NCI-H510A (cell line): ENCODE measurements around the gene C3orf18.

Experiments used
- DNase-seq: peaks from one replicate; lab custom pipeline; 2025; lab: John Stamatoyannopoulos, UW

C3orf18 gene

DNA sequence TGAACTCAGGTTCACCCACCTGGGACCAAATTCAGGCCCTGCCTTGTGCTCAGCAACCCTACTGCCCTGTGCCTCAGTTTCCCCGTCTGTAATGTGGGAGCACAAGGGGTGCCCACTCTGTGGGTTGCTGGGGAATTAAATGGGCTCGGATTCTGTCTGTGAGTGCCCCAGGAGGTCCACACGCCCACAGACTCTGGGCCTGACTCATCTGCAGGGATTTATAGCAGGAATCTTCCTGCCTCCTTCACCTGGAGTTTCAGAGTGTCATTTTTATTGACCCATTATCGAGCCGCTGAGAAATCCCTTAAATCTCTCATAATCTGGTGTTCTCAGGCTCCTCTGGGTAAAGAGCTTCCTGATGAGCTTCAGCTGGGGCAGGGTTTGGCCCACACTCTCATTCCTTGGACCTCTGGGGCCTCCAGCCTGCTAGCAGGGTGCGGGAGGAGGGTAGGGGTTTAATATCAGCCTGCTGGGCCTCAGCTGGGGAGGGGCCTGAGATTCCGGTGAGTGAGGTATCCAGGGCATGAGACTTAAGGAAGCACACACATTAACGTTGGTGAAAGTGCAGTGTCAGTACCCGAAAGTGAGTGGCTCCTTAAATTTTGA lies 16.4 kb downstream of the C3orf18 start:
- DNase-seq = no peak

DNA sequence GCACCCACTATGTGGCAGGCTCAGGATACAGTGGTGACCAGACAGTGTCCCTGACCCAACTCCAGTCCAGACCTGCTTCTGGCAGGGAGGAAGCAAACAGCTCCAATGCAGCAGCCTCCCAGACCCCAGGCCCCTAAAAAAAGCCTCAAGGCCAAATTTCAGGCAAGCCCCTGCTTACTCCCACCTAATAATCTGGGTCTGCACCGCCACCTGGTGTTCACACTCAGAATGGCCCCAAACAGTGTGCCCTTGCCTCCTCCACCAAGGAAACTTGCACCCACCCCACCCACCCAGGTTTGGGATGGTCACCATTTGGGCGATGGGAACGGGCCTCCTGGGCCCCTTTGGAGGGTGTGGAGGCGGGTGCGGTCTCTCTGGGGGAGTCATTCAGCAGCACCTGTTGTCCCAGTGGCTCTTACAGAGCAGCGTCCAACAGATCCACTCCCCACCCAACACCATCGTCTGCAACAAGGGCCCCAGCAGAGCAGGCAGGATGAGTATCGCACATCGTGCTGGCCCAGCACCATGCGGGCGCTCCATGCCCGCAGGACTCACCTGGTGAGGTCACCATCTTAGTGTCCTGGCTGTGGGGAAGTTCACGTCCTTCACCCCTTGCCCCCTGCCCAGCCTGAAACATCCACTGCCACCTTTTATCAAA lies 17.3 kb downstream of the C3orf18 start:
- DNase-seq = no peak

DNA sequence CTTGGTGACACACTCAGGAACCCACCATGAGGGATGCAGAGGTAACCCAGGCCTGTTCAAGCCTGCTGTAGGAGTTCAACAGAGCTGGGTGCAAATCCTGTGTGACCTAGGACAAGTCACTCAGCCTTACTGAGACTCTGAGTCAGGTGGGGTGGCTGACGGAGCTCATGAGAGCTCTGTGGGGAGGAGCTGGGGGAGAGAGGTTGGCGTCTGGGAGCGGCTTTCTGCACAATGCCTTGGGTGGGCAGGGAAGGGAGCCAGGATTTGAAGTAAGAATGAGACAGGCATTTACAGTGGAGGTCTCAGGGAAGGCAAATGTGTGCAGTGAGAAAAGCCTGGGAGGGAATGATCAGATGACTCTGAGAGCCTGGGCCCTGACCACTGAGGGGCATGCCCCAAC lies 18.3 kb downstream of the C3orf18 start:
- no peak for DNase-seq

DNA sequence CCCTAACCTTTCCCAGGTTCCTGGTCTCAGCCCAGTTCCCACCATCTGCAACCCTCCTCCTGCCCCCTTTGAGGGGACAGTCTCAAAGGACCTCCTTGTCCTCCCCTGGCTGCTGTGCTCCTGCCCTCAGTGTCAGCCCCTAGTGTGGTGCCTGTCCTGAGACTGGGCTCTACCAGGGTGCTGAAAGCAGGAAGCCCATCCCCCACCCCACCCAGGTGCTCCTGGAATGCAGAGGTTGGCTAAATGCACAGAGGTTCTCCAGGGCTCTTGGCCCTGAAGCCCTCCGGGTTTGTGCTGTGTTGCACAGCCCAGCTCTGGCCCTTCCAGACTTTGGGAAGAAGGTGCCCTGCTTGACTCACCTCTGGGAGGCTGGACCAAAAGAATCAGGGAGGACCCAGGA lies 21.8 kb downstream of the C3orf18 start:
- no peak for DNase-seq

DNA sequence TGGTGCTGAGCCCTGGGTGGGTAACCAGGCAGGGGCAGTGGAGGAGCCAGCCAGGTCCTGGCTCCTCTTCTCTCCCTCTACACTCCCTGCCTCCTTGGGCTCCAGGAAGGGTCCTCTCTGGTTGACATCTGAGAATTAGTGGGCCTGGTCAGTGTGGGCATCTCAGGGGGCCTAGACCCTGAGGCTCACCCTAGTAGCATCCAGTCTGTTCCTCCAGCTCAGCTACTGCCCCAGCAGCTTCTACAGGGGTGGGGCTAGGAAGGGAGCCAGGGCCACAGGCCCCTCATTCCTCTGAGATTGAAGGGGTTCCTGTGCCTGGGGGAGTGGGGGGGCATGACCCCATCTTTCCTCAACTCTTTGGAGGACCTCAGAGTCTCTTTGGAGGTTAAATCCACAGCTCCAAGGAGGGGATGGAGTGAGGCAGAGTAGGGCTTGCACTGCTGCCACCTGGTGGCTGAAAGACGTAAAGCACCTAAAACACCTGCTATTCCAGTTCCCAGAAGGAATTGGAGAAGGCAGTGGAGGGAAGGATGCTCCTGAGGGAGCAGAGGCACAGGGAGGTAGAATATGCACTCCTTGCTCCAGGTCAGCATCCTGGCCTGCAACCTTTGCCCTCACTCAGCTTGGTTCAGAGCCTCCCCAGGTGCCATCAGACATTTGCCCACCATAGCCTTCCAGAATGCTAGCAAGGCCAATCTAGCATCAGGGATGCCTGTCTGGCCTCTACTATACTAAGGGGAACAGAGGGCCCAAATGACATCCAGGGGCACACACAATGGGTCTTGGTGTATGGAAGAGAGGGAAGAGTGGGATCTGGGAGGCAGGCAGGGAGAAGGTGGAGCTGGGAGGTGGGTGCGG lies 25.1 kb downstream of the C3orf18 start:
- DNase-seq = no peak

DNA sequence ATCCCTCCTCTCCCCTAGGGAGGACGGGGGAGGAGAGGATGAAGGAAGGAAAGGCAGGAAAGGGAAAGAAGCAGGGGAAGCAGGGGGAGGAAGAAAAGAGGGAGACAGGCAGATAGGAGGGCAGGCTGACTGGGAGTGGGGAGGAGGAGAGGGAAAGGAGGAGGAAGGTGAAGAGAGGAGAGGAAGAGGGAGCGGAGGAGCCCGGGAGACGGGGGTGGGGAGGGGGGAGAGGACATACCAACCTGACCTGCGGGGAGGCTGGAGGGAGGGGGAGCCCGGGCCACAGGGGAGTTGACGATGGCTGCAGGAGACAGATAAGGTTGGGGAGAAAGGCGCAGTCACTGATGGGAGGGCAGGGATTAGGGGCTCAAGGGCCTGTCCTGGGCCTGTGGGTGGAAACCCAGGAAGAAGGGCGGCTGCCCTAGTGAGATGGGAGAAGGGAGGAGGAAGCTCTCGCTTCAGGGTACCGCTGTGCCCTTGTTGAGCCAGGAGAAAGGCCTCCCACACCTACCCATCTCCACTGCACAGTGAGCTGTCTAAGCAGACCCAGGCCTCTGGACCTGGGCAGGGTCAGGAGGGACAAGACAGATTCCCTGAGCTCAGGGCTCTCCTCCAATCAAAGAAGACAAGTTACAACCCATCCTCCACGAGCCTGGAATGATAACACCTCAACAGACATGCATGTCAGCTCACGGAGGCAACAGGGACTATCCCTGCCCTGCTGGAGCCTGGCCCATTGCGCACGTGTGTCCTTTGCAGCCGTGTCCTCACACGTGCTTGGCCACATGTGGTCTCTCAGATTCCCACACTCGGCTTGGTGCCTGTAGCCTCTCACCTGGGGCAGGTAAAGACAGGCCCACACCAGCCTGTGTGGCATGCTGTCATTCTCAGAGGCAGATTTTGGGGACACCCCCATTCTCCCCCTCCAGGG lies 27.9 kb downstream of the C3orf18 start:
- no peak for DNase-seq

DNA sequence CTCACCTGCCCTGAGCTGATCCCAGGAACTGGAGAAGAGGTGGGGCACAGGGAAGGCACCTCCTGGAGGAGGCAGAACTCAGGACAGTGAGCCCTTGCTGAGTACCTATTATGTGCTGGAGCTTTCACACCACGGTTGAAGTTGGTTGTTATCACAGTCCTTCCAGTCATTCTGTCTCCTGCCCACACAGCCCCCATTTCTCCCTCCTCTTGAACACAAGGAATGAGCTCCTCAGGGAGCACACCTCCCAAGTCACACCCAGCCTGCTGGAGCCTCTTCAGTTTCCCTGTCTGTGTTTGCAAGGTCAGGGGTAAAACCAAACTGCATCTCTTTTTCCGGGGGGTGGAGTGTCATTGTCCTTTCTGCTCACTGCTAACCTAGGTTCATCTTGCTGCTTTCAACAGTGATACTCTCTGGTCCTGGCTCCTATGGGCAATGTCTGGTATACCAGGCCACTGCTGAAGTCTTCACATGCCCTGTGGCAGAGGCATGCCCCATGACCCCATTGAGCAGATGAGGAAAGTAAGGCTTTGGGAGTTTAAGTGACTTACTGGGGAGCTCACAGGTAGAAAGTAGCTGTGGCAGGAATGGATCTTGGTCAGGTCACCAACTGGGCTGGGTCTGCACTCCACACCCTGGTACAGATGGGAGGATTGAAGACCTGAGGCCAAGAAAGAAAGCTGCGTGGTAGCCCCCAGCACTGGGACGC lies 30.0 kb downstream of the C3orf18 start:
- no peak for DNase-seq

DNA sequence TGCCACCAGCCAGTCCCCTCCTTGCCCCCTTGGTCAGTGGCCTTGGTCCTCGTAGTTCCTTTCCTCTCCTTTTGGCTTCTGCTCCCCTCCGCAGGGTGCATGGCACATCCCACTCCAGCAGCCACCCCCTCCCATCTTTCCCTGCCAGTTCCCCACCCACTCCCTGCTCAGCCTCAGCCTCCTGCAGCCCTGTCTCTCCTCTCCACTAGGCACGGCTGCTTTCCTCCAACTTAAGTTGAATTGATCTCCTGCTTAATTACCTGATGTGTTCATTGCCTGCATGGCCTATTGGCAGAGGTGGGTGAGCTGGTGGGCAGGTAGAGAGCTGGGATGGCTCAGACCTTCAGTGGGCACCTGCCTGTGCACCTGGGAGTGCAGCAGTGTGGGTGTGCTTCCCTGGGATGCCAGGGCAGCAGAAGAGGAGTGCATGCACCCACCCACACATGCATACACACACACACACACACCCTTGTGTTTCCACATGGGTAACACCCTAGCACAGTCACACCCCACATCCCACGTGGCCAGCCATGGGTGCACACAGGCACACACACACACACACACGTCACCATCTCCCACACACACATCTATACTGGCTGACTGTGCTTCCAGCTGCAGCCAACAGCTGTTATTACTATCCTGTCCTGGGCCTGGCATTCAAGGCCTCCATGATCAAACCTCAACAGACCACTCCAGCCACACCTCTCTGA lies 30.9 kb downstream of the C3orf18 start:
- DNase-seq = no peak

DNA sequence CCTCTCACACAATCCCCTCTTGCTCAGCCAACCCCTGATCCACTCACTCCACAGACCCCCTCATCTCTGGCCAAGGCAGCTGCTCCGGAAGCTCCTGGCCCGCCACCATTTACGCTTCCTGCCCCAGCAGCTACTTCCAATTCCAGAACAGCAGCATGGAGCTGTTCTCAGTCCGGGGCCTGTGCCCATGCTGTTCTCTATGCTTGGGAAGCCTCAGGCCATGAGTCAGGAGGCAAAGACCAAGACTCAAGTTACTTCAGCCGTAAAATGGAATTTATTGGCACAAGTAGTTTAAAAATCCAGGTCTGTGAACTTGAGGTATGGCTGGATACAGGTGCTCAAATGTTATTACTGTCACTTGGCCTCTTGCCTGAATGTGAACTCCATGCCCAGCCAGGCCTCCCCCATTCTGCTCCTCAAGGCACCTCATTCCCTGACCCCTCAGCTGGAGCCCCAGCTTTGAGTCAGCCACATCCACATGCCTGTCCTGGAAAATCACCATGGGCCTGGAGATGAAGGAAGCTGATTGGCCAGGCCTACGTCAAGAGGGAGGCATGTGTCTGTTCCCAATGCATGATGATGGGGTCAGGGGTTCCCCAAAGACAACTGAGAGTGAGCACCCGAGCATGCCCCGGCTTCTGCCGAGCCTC lies 32.7 kb downstream of the C3orf18 start:
- DNase-seq = no peak

DNA sequence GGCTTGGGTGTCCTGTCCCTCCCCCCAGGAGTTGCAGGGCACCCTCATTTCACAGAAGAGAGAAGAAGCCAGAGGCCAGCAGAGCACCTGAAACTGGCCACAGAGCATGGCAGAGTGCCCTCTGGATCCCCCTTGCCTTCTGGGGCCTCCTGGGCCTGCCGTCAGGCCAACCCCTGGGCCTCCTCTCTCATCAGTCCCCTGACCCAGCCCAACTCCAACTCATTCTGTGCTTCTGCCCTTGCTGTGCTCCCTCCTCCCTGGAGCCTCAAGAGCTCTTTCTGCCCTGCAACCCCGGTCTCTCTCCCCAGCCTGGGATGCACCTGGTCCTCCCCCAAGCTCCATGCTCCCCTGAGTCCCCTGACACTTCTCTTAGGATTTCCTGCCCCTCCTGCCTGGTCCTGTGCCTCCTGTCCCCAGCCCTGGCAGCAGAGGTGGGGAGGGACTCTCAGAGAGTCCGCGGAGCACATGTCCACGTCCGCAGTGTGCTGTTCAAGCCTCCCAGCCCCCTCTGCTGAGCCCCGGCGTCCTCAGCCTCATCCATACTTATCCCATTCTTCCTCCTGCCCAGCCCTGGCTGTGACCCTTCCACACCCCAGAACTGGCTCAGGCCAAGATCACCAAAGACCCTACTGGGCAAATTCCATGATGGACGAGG lies 33.6 kb downstream of the C3orf18 start:
- no peak for DNase-seq

DNA sequence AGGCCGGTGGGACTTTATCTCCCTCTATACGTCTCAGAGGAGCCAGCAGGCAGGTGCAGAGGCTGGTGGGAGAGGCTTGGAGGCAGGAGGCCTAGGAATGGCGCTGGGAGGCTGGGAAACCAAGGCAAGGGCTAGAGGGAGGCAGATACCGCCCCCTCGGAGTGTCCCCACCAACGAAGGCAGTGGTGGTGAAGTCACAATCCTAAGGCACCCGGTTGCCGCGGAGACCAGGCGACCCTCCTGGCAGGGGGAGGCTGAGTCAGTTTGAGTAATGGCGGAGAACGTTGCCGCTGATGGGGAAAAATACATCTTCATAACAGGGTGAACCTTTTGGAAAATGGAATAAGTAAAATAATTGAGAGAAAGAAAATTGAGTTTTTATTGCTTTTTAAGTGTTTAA lies 34.2 kb downstream of the C3orf18 start:
- no peak for DNase-seq

DNA sequence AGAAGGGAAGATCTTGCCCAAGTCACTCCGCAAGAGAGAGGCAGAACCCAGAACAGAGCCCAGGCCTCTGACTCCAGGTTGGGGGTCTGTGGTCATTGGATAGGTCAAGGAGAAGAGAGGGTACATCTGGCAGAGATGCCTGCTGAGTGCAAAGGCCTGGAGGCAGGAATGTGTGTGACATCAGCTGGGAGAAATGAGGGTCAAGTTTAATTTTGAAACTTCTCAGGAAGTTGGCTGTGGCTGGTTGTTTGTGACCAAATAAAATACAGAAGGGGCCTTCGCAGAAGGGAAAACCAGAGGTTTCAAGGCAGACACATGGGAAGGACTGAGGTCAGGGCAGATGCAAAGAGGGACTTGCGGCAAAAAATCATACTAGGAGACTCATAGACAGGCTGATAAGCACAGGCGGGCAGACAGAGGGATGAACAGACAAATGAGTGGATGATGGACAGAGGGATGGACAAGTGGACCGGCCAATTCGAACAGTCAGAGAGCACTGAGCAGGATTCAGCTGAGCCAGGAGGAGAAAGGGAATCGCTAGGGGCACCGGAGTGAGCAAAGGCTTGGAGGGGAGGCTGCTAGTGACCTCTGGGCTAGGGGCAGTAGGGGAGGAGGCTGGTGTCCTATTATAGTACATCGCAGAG lies 35.4 kb downstream of the C3orf18 start:
- no peak for DNase-seq

DNA sequence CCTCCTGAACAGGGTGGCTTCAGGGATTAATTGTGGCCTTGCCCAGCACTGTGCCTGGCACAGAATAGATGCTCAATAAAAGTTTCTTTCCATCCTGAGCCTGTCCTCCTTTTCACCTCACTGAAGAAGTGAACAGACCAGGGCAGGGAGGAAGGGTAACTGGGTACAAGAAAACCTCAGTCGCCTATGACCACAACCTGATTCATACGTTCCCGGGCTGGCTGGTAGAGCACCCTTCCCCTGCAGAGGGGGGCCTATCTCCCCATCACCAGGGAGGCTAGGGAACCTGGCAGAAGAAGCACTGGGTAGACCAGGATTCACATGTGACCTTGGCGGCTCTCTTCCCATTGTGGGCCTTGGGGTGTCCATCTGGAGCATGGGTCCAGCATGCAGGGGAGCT lies 36.3 kb downstream of the C3orf18 start:
- DNase-seq = no peak

DNA sequence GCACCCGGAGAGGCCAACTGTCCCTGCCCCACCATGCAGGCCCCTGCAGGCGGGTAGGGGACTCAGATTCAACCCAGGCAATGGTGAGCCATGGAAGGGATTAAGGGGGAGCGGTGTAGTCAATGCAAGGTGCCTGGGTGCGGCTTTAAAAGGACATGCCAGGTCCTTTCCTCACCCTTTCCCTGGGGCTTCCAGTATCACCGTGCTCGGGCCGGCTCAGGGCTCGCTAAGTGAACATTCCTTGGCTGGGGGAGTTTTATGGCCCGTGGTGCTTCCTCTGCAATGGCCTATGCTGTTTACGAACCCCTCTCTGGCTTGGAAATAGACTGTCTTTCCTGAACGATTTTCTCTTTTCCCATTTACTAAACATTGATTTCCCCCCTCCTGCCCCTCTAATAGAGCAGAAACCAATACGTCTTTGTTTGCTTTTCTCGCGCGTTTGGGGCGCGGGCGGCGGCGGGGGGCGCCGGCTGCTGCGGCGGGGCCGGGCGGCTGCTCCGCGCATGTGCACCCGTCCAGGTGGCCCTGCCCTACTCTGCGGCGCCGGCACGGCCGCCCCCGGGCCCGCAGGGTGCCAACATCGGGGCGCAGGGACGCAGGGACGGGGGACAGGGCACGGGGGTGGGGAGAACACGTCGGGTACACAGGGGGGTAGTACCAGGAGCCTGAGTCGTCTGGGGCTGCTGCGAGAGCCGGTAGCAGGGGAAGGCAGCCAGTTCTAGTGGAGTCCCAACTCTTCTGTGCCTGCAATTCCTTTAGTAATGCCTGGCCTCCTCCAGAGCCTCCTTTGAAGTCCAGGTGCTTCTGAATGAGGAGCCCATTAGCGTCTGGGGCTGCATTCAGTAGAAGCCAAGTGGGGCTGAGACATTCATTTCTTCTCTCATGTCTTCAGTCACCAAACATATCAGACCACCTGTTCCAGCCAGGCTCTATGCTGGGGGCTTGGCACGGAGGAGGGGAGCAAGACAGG lies 37.3 kb downstream of the C3orf18 start:
- DNase-seq = no peak

DNA sequence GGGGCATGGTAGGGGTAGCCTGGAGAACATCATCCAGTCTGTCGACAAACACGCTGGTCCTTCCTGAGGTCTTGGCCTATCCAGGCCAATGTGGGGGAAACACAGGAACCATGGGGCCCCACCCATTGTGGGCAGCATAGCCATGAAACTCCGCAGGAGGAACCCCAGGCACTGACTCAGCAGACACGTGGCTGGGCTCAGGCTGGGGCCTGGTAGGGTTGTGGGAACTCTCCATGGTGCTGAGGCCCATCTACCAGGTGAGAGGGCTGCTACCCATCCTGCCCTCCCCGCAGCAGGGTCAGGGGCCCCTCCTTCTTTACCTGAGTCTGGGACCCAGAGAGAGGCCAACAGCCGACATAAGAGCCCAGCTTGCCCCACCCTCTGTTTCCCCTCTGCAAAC lies 41.6 kb downstream of the C3orf18 start:
- no peak for DNase-seq

DNA sequence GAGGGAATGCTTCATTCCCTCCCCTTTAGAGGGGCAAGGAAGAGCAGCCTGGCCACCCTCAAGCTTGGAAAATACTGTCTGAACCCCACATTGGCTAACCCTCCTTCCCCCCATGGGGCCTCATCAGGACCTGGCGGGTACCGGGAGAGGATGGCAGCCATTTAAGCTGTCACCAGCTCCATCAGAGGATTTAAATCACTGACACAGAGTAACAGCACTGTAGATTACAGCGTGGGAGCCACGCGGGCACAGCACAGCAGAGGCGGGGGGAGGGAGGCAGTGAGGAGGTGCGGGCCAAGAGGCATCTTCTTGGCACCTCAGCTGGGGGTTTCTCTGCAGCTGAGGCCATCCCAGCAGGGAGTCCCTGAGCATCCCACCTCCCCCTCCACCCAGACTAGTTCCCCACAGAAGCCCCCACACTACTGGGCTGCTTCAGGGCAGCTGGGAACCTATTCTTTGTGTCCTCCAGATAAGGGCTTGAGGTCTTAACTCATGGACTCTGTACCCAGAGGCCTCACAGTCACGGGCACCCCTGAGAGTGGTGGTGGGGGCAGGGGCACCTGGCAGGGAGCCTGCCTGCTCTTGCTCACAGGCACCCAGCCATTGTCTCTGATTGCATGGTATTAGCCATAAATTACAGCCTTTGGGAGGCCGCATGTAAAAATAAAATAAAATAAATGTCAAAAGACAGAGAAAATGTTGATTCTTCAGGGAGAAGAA lies 42.2 kb downstream of the C3orf18 start:
- no peak for DNase-seq

DNA sequence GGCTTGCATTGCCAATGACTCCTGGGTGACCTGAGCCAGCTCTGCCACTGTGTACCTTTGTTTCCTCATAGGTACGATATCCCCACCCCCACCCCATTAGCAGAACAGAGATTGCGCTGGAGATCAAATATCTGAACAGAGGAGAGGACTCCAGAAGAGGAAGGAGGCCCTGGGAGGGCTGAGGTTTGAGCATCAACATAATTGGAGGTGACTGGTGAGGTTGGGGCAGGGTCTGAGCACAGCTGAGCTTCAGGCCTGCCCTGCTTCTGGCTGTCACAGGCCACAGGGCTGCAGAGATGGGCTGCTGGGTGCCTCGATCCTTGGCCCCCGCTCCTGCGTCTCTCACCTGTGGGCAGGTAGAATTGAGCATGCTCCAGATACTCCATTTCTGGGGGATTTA lies 42.8 kb downstream of the C3orf18 start:
- DNase-seq = no peak
